Gastrocnemius medialis (tissue), 4 donors: ENCODE measurements around the gene TAMM41.
"Not testable (repeated sequence)": the region's sequence is repeated elsewhere in the genome, so short reads cannot be mapped to it uniquely, and the experiment has no call there.

ENCODE experiments used
- POLR2A ChIP-seq, 2 donors: fragments of 450-650 bp; IDR thresholded peaks; one replicate each; pipeline ENCODE4 v1.6.1; 2017; ENCODE audit warnings: antibody characterized with exemption in 2 of 2, mild to moderate bottlenecking in 2 of 2, moderate library complexity in 2 of 2
- TF ChIP-seq, protein P1 (sequence below), 5 experiments: fragments of 450-650 bp in 3 of 5; fragments of 200-600 bp in 2 of 5; sonication (generic) in 2 of 5; IDR thresholded peaks in 4 of 5; conservative IDR thresholded peaks in 1 of 5; 1 replicate in 4 of 5; 2 replicates in 1 of 5; pipeline ENCODE4 v1.5.1; 2016 to 2019; ENCODE audit warnings: antibody characterized with exemption in 5 of 5, mild to moderate bottlenecking in 3 of 5, moderate library complexity in 3 of 5

DNA sequence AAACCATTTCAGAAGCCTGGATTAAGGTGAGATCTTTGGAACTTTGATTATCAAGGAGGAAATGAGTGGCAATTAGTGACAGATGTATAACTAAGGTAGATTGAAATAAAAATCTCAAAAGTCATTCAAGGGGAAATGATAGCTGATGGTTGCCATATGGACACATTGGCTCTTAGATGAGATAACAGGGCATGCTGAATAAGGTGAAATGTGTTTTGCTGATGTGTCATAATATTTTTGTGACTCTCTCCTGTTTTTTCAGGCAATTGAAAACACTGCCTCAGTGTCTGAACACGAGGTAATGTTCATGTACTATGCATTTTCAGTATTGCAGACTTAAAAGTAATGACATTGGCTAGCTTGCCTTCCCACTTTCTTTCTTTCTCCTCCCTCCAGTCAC is 13.5 kb upstream of the TAMM41 start:
- TF ChIP-seq, protein P1, sequence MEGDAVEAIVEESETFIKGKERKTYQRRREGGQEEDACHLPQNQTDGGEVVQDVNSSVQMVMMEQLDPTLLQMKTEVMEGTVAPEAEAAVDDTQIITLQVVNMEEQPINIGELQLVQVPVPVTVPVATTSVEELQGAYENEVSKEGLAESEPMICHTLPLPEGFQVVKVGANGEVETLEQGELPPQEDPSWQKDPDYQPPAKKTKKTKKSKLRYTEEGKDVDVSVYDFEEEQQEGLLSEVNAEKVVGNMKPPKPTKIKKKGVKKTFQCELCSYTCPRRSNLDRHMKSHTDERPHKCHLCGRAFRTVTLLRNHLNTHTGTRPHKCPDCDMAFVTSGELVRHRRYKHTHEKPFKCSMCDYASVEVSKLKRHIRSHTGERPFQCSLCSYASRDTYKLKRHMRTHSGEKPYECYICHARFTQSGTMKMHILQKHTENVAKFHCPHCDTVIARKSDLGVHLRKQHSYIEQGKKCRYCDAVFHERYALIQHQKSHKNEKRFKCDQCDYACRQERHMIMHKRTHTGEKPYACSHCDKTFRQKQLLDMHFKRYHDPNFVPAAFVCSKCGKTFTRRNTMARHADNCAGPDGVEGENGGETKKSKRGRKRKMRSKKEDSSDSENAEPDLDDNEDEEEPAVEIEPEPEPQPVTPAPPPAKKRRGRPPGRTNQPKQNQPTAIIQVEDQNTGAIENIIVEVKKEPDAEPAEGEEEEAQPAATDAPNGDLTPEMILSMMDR (IDR thresholded peaks at IDR 0.05 in 4 of 5, conservative IDR thresholded peaks at IDR 0.05 in 1 of 5): not testable (repeated sequence)
- TF ChIP-seq POLR2A (IDR thresholded peaks at IDR 0.05): not testable (repeated sequence)
